NT2/D1 (cell line): Measurements from ENCODE around the gene CTU2.

Experiments
- DNase-seq: peaks from one replicate; pipeline ENCODE4 v3.0.0-alpha.2; 2011; ENCODE audit warnings: low read depth, low spot score
- H3K27me3 ChIP-seq: 2 replicates; pipeline ENCODE4 v1.6.0; 2011; ENCODE audit warnings: mild to moderate bottlenecking; ENCODE audit not compliant: insufficient read length, insufficient read depth
- H3K36me3 ChIP-seq: 2 replicates; pipeline ENCODE4 v1.6.1; 2011; ENCODE audit warnings: mild to moderate bottlenecking, low read length, mixed read lengths; ENCODE audit not compliant: insufficient read depth, insufficient read length
- H3K4me1 ChIP-seq: 2 replicates; pipeline ENCODE4 v1.5.1; 2011; ENCODE audit not compliant: insufficient read depth, insufficient read length
- H3K4me3 ChIP-seq: 2 replicates; pipeline ENCODE4 v1.5.1; 2011; ENCODE audit warnings: low read depth; ENCODE audit not compliant: insufficient read length
- H3K9ac ChIP-seq: 2 replicates; pipeline ENCODE4 v1.6.0; 2011; ENCODE audit warnings: low read depth; ENCODE audit not compliant: insufficient read length
- H3K9me3 ChIP-seq: 2 replicates; pipeline ENCODE4 v1.5.1; 2011; ENCODE audit warnings: mild to moderate bottlenecking, low read length; ENCODE audit not compliant: insufficient read depth
- SUZ12 ChIP-seq: IDR thresholded peaks from 2 replicates; pipeline ENCODE4 v1.6.1; 2011; ENCODE audit not compliant: insufficient read length, insufficient read depth; ENCODE audit errors: extremely low read depth
- YY1 ChIP-seq: IDR thresholded peaks from 2 replicates; pipeline ENCODE4 v1.6.1; 2011; ENCODE audit not compliant: insufficient read length, insufficient read depth
- ZNF274 ChIP-seq: IDR thresholded peaks from 2 replicates; pipeline ENCODE4 v1.6.1; 2011; ENCODE audit warnings: mild to moderate bottlenecking, low read depth, low read length

The CTU2 gene

GRCh38 chr16:88706229-88706964 is at the start of gene CTU2, which contains the start of gene RNF166:
TSS of gene CTU2 (plus strand) at chr16:88706503. CDS start at chr16:88706531, 28 bp downstream.
TSS of gene RNF166 (minus strand) at chr16:88706408. CDS start at chr16:88706325, 83 bp downstream.
- H3K9ac ChIP-seq: peak within 1 kb of the TSS; percentile 81

GRCh38 chr16:88657371-88657770 is 48.9 kb upstream of the CTU2 start:
- TF ChIP-seq YY1 (no peak), SUZ12 (no peak), ZNF274 (no peak)
- Histone ChIP-seq H3K4me3 (no peak overlapping the region), H3K4me1 (peaks cover 12% of the 10 kb centered on the region), H3K9ac (no peak overlapping the region), H3K36me3 (peaks cover 71% of the 10 kb centered on the region), H3K27me3 (no peaks in the 10 kb centered on the region), H3K9me3 (no peaks in the 10 kb centered on the region)
- DNase-seq: no peak

More at GRCh38 chr16:88706229-88706964, at the start of gene CTU2, which contains the start of gene RNF166:
- Histone ChIP-seq H3K9me3 (no peaks in the 10 kb centered on the region), H3K4me1 (peaks cover 16% of the 10 kb centered on the region), H3K27me3 (peaks cover 10% of the 10 kb centered on the region), H3K36me3 (peaks cover 49% of the 10 kb centered on the region), H3K4me3 (peak within 1 kb of the TSS; percentile 87)
- TF ChIP-seq ZNF274: no peak
- TF ChIP-seq SUZ12: no peak
- TF ChIP-seq YY1: no peak
- DNase-seq: peak; percentile 78

GRCh38 chr16:88658714-88659113 is 47.6 kb upstream of the CTU2 start:
- H3K4me3 ChIP-seq: no peak overlapping the region
- H3K9me3 ChIP-seq: no peaks in the 10 kb centered on the region
- H3K4me1 ChIP-seq: peaks cover 12% of the 10 kb centered on the region
- H3K9ac ChIP-seq: no peak overlapping the region
- no peak for DNase-seq
- H3K27me3 ChIP-seq: no peaks in the 10 kb centered on the region
- TF ChIP-seq ZNF274 (no peak), YY1 (no peak), SUZ12 (no peak)
- H3K36me3 ChIP-seq: peaks cover 57% of the 10 kb centered on the region

- Histone ChIP-seq H3K9ac (peak overlapping the region; percentile 21), H3K4me3 (no peak overlapping the region), H3K9me3 (no peaks in the 10 kb centered on the region), H3K4me1 (peaks cover 12% of the 10 kb centered on the region), H3K36me3 (peaks cover 53% of the 10 kb centered on the region), H3K27me3 (no peaks in the 10 kb centered on the region)
- no peak for DNase-seq
- TF ChIP-seq YY1 (no peak), SUZ12 (no peak), ZNF274 (no peak)
These were observed 47.1 kb upstream of the CTU2 start for GRCh38 chr16:88659160-88659559.

- H3K4me1 ChIP-seq: peaks cover 6% of the 10 kb centered on the region
- peaks cover 37% of the 10 kb centered on the region for H3K36me3 ChIP-seq
- H3K27me3 ChIP-seq: no peaks in the 10 kb centered on the region
- H3K9me3 ChIP-seq: no peaks in the 10 kb centered on the region
- H3K4me3 ChIP-seq: peak overlapping the region; percentile 29
- no peak overlapping the region for H3K9ac ChIP-seq
- TF ChIP-seq YY1: no peak
- no peak for TF ChIP-seq SUZ12
- no peak for TF ChIP-seq ZNF274
- no peak for DNase-seq
These were observed 44.8 kb upstream of the CTU2 start for GRCh38 chr16:88661468-88661867.

GRCh38 chr16:88662222-88662842 is 44.0 kb upstream of the CTU2 start:
- peak overlapping the region; percentile 99 for H3K4me3 ChIP-seq
- TF ChIP-seq SUZ12: no peak
- TF ChIP-seq YY1: no peak
- no peak for TF ChIP-seq ZNF274
- peaks cover 4% of the 10 kb centered on the region for H3K4me1 ChIP-seq
- H3K9ac ChIP-seq: peak overlapping the region; percentile 93
- no peaks in the 10 kb centered on the region for H3K27me3 ChIP-seq
- no peak for DNase-seq
- H3K9me3 ChIP-seq: no peaks in the 10 kb centered on the region
- peaks cover 30% of the 10 kb centered on the region for H3K36me3 ChIP-seq

- DNase-seq: peak; percentile 97
- H3K9ac ChIP-seq: peak within 1 kb of the TSS; percentile 98
- TF ChIP-seq YY1: no peak
- TF ChIP-seq SUZ12: no peak
- TF ChIP-seq ZNF274: no peak
- peaks cover 4% of the 10 kb centered on the region for H3K4me1 ChIP-seq
- H3K9me3 ChIP-seq: no peaks in the 10 kb centered on the region
- peaks cover 26% of the 10 kb centered on the region for H3K36me3 ChIP-seq
- H3K27me3 ChIP-seq: no peaks in the 10 kb centered on the region
- H3K4me3 ChIP-seq: peak within 1 kb of the TSS; percentile 99
These were observed 43.3 kb upstream of the CTU2 start, which contains the start of gene MVD for GRCh38 chr16:88662843-88663606. TSS of gene MVD (minus strand) at chr16:88663091. CDS start at chr16:88663080, 11 bp downstream.
